ENCODE measurements around the gene DIO3.

- TF ChIP-seq CTCF (IDR thresholded peaks at IDR 0.05) (no peak), EZH2 (IDR thresholded peaks at IDR 0.05; ENCODE audit: borderline replicate concordance, insufficient read depth, low read depth, low read length, poor library complexity, severe bottlenecking) (no peak)
Observed at GRCh38 chr14:101553393-101553792, 7.9 kb upstream of the DIO3 start.
